SK-N-MC (cell line): ENCODE results near the gene FIGLA.

ENCODE experiments used
- EZH2 ChIP-seq: fragments of 200-600 bp; sonication (generic); IDR thresholded peaks from one replicate; pipeline ENCODE4 v1.6.1; 2017; ENCODE audit warnings: antibody characterized with exemption
- FOXP2 ChIP-seq: optimal IDR thresholded peaks from 2 replicates; pipeline ENCODE3; 2011; ENCODE audit warnings: mild to moderate bottlenecking, moderate library complexity; ENCODE audit not compliant: insufficient read depth; ENCODE audit errors: extremely low read length, control extremely low read depth
- POLR2AphosphoS5 ChIP-seq: IDR thresholded peaks from 2 replicates; pipeline ENCODE4 v1.6.1; 2012; ENCODE audit warnings: mild to moderate bottlenecking, low read depth, low read length, borderline replicate concordance

DNA sequence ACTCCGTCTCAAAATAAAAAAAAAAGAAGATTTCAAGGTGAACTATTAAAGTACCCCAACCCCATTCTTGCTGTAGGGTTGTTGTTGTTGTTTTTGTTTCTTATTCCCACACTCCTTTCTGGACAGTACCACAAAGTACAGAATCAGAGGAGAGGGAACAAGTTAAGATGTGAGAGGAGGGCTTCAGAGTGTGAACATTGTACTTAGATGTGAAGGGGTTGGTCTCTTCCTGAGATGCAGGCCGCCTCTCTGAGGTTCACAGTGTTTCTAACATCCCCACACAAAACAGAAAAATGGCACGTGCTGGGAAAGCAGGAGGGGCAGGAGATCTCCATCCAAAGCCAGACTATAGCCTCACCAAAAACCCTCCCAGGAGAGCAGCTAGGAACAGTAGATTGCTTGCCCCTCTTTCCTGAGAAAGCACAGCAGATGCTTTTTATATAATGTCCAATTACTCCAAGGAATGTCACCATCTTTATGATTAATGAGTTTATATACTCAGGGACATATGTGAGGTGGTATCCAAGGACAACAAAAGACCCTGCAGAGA is 45.1 kb downstream of the FIGLA start:
- TF ChIP-seq EZH2 = no peak
- no peak for TF ChIP-seq POLR2AphosphoS5
- TF ChIP-seq FOXP2 = no peak
